Measurements from ENCODE around the gene NRG3. TPM values are rescaled to one million over a fixed set of nuclear protein-coding genes. Genes with fewer than 3 reads are reported as not detected.

The NRG3 gene
- total and polyA plus RNA-seq, 2 donors (not counting 1 experiment from before 2014, with no cell fraction given): 0.06 TPM; not detected in 1

DNA sequence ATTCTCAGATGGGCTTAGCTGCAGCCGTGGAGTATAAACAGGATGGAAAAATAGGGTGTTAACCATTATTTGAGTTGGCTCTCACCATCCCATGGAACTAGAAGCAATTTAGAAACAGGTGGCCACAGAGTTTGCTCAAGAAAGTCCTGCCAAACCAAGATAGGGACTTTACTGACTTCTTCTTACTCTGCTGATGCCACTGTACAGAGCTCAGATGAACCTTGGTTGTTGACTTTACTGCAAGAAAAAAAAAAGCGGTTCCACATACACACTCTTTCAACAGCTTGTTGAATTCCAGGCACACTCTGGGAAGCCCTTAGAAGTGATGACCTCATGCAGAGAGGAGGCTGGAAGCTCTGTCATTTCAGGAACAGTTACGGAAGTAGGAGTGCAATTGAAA lies 753.4 kb downstream of the NRG3 start:
- H3K36me3 ChIP-seq (replicated peaks in 1 of 2; ENCODE audit: control extremely low read depth in 1 of 2, control insufficient read depth in 1 of 2, extremely low read depth in 1 of 2, insufficient read depth in 2 of 2, low read length in 1 of 2): no peaks in the 10 kb centered on the region
- ChIA-PET CTCF (no interaction called here), POLR2A (no interaction called here)
- ATAC-seq (ENCODE audit: low read depth) (no peak), DNase-seq (no peak)
- no peaks in the 10 kb centered on the region for H3K79me2 ChIP-seq (ENCODE audit: control insufficient read depth, insufficient read depth, low read length)
- no peaks in the 10 kb centered on the region for H3K9me3 Mint-ChIP-seq (ENCODE audit: insufficient read depth)
- TF ChIP-seq, protein P1, sequence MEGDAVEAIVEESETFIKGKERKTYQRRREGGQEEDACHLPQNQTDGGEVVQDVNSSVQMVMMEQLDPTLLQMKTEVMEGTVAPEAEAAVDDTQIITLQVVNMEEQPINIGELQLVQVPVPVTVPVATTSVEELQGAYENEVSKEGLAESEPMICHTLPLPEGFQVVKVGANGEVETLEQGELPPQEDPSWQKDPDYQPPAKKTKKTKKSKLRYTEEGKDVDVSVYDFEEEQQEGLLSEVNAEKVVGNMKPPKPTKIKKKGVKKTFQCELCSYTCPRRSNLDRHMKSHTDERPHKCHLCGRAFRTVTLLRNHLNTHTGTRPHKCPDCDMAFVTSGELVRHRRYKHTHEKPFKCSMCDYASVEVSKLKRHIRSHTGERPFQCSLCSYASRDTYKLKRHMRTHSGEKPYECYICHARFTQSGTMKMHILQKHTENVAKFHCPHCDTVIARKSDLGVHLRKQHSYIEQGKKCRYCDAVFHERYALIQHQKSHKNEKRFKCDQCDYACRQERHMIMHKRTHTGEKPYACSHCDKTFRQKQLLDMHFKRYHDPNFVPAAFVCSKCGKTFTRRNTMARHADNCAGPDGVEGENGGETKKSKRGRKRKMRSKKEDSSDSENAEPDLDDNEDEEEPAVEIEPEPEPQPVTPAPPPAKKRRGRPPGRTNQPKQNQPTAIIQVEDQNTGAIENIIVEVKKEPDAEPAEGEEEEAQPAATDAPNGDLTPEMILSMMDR (IDR thresholded peaks at IDR 0.05): no peak
- TF ChIP-seq EZH2 (IDR thresholded peaks at IDR 0.05; ENCODE audit: borderline replicate concordance, insufficient read depth, low read depth, low read length, poor library complexity, severe bottlenecking): no peak
- H3K9ac ChIP-seq (ENCODE audit: low read length): no peak overlapping the region
- no peak overlapping the region for H3K4me3 Mint-ChIP-seq
- no CpG with 5 or more reads among the region's 3 CpGs for WGBS (ENCODE audit: insufficient coverage)
- H2AFZ ChIP-seq (ENCODE audit: insufficient read depth, low read depth, low read length, poor library complexity, severe bottlenecking): no peak overlapping the region
- intact Hi-C loops (cut with micrococcal nuclease): no loop called here
- no peak overlapping the region for H3K27ac Mint-ChIP-seq
- no peaks in the 10 kb centered on the region for H3K4me1 ChIP-seq (ENCODE audit: control insufficient read depth in 2 of 2, insufficient read depth in 2 of 2, low read length in 2 of 2)
- H3K9me3 ChIP-seq (ENCODE audit: control extremely low read depth in 1 of 3, control insufficient read depth in 2 of 3, insufficient read depth in 1 of 3, low read length in 2 of 3): no peaks in the 10 kb centered on the region
- no peak overlapping the region for H3K4me2 ChIP-seq (replicated peaks; ENCODE audit: low read depth, low read length, poor library complexity, severe bottlenecking)
- H4K20me1 ChIP-seq (ENCODE audit: control insufficient read depth, insufficient read depth, low read length, poor library complexity, severe bottlenecking): no peaks in the 10 kb centered on the region
- no peaks in the 10 kb centered on the region for H3K27me3 Mint-ChIP-seq
- no peak overlapping the region for H3K27ac ChIP-seq (ENCODE audit: low read length in 2 of 2)
- H3K4me1 Mint-ChIP-seq: no peaks in the 10 kb centered on the region
- no peaks in the 10 kb centered on the region for H3K27me3 ChIP-seq (replicated peaks in 1 of 4; ENCODE audit: control extremely low read depth in 1 of 4, control insufficient read depth in 3 of 4, insufficient read depth in 4 of 4, low read length in 3 of 4)
- no peak overlapping the region for H3K4me3 ChIP-seq (ENCODE audit: control extremely low read depth in 1 of 5, extremely low read depth in 1 of 5, insufficient read depth in 1 of 5, low read depth in 2 of 5, low read length in 4 of 5)

DNA sequence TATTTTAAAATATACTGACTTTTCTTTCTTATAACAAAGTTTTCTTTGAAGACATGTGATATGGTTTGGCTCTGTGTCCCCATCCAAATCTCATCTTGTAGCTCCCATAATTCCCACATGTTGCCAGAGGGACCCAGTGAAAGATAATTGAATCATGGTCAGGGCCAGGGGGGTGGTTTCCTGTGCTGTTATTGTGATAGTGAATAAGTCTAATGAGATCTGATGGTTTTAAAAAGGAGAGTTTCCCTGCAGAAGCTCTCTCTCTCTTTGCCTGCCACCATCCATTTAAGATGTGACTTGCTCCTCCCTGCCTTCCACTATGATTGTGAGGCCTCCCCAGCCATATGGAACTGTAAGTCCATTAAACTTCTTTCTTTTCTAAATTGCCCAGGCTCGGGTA lies 768.1 kb downstream of the NRG3 start:
- Mint-ChIP-seq H3K4me3 (no peak overlapping the region), H3K9me3 (ENCODE audit: insufficient read depth) (peaks cover 3% of the 10 kb centered on the region), H3K27ac (no peak overlapping the region), H3K27me3 (no peaks in the 10 kb centered on the region), H3K4me1 (no peaks in the 10 kb centered on the region)
- ChIA-PET CTCF (no interaction called here), POLR2A (no interaction called here)
- Histone ChIP-seq H2AFZ (ENCODE audit: insufficient read depth, low read depth, low read length, poor library complexity, severe bottlenecking) (no peak overlapping the region), H3K27ac (ENCODE audit: low read length in 2 of 2) (no peak overlapping the region), H4K20me1 (ENCODE audit: control insufficient read depth, insufficient read depth, low read length, poor library complexity, severe bottlenecking) (no peaks in the 10 kb centered on the region), H3K9me3 (ENCODE audit: control extremely low read depth in 1 of 3, control insufficient read depth in 2 of 3, insufficient read depth in 1 of 3, low read length in 2 of 3) (no peaks in the 10 kb centered on the region), H3K4me1 (ENCODE audit: control insufficient read depth in 2 of 2, insufficient read depth in 2 of 2, low read length in 2 of 2) (no peaks in the 10 kb centered on the region), H3K4me2 (replicated peaks; ENCODE audit: low read depth, low read length, poor library complexity, severe bottlenecking) (no peak overlapping the region), H3K27me3 (replicated peaks in 1 of 4; ENCODE audit: control extremely low read depth in 1 of 4, control insufficient read depth in 3 of 4, insufficient read depth in 4 of 4, low read length in 3 of 4) (no peaks in the 10 kb centered on the region), H3K79me2 (ENCODE audit: control insufficient read depth, insufficient read depth, low read length) (no peaks in the 10 kb centered on the region), H3K4me3 (ENCODE audit: control extremely low read depth in 1 of 5, extremely low read depth in 1 of 5, insufficient read depth in 1 of 5, low read depth in 2 of 5, low read length in 4 of 5) (no peak overlapping the region), H3K9ac (ENCODE audit: low read length) (no peak overlapping the region), H3K36me3 (replicated peaks in 1 of 2; ENCODE audit: control extremely low read depth in 1 of 2, control insufficient read depth in 1 of 2, extremely low read depth in 1 of 2, insufficient read depth in 2 of 2, low read length in 1 of 2) (no peaks in the 10 kb centered on the region)
- DNase-seq (no peak), ATAC-seq (ENCODE audit: low read depth) (no peak)
- TF ChIP-seq, protein P1 (IDR thresholded peaks at IDR 0.05): no peak
- TF ChIP-seq EZH2 (IDR thresholded peaks at IDR 0.05; ENCODE audit: borderline replicate concordance, insufficient read depth, low read depth, low read length, poor library complexity, severe bottlenecking): no peak
- intact Hi-C loops (cut with micrococcal nuclease): no loop called here
- no CpG with 5 or more reads among the region's 1 CpG for WGBS (ENCODE audit: insufficient coverage)
